ENCODE data around the gene P2RY11. TPM values are rescaled to one million over a fixed set of nuclear protein-coding genes. Genes with fewer than 3 reads are reported as not detected.

Gene P2RY11
- total and polyA plus RNA-seq, 2 of the 4 experiments (the other 2 are of a cell fraction): 0.54 to 4.5 TPM

DNA sequence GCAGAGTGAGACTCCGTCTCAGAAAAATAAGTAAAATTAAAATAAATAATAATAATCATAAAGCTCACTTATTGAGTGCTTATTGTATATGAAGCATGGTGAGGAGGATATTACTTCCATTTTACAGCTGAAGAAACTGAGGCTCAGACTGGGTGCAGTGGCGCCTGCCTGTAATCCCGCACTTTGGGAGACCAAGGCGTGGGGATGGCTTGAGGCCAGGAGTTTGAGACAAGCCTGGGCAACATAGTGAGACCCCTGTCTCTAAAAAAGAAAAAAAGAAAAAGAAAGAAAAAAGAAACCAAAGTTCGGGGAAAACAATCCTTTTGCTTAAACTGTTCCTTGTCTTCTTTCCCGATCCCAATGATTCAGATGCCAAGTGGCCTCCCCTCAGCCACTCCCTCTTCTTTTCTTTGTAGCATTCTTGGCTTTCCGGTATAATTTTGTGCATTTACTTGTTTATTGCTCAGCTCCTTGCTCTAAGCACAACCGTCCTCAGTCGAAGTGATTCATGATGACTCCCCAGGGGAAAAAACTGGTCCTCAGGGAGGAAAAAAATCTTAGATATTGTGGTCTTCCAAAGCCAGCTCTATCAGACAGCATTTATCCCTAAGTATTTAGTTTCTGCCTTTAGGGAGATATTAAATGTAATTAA is 9.2 kb downstream of the P2RY11 start:
- ChIA-PET CTCF (no interaction called here), POLR2A (ENCODE audit: unreplicated experiment) (no interaction called here)
- H4K20me1 ChIP-seq (ENCODE audit: insufficient read depth, low read length): peaks cover 6% of the 10 kb centered on the region; the same call in 1 of the 2 replicates
- DNase-seq: peak; percentile 92
- peak overlapping the region; percentile 69 for H3K9ac ChIP-seq (ENCODE audit: low read depth, low read length)
- peaks cover 11 to 35% of the 10 kb centered on the region in 2 experiments; a peak in 3 of 4 replicates for H3K79me1 ChIP-seq (ENCODE audit: low read depth in 1 of 2, low read length in 2 of 2)
- H4K91ac ChIP-seq (ENCODE audit: insufficient read depth, low read depth, low read length): peak overlapping the region; percentile 95
- no peaks in the 10 kb centered on the region for H3K27me3 ChIP-seq (ENCODE audit: control insufficient read depth, insufficient read depth, low read length)
- peak; percentile 55 for ATAC-seq (ENCODE audit: low read depth)
- WGBS, 2 experiments (ENCODE audit: extremely low coverage in 2 of 2, insufficient read length in 1 of 2): 70% methylated on average over 2 of the region's 9 CpGs; no CpG with 5 or more reads in 1 of the 2 experiments
- no peaks in the 10 kb centered on the region for H3K9me1 ChIP-seq (ENCODE audit: insufficient read depth, low read length)
- H2BK15ac ChIP-seq (ENCODE audit: low read depth, low read length): peak overlapping the region; percentile 74; the same call in 1 of the 3 replicates
- peak overlapping the region; percentile 92 for H2AK9ac ChIP-seq (replicated peaks; ENCODE audit: low read depth, low read length, poor library complexity)
- H3K4me1 ChIP-seq (ENCODE audit: control insufficient read depth, insufficient read depth, low read length): peaks cover 9% of the 10 kb centered on the region
- H3K36me3 ChIP-seq (ENCODE audit: control insufficient read depth, insufficient read depth, low read length): peaks cover 27% of the 10 kb centered on the region
- no TSS peak for BruUV-seq (replicated peaks)
- peak overlapping the region; percentile 90 for H4K5ac ChIP-seq (ENCODE audit: low read depth, low read length)
- H3K4me3 ChIP-seq (ENCODE audit: insufficient read depth, low read depth, low read length): no peak overlapping the region; the same call in 1 of the 2 replicates
- H3K4ac ChIP-seq (ENCODE audit: low read depth, low read length): peak overlapping the region; percentile 92
- no peak overlapping the region; the same call in 1 of the 2 replicates for H3K23ac ChIP-seq (ENCODE audit: low read depth, low read length)
- H2AK5ac ChIP-seq (ENCODE audit: low read depth, low read length): peak overlapping the region; percentile 79
- peak overlapping the region; percentile 83 for H2BK120ac ChIP-seq (ENCODE audit: low read depth, low read length)
- no peaks in the 10 kb centered on the region for H3K9me3 ChIP-seq (ENCODE audit: control insufficient read depth, insufficient read depth, low read length)
- peak overlapping the region; percentile 77 for H3K14ac ChIP-seq (replicated peaks; ENCODE audit: low read depth, low read length)
- peak overlapping the region in 1 of 2 experiments; percentile 92; a peak in 3 of 4 replicates for H4K8ac ChIP-seq (ENCODE audit: low read depth in 2 of 2, low read length in 2 of 2)
- dilution Hi-C loops (cut with HindIII; ENCODE audit: low sequenced_read_pairs, unreplicated experiment) (no loop called here), intact Hi-C loops (cut with micrococcal nuclease) (loop anchor here (2.0 kb wide), 1 partner anchor 130 kb away; no protein-coding TSS in a partner anchor), in situ Hi-C loops (cut with MboI; ENCODE audit: low sequenced_read_pairs) (no loop called here)
- H2BK20ac ChIP-seq (ENCODE audit: low read depth, low read length): peak overlapping the region; percentile 58
- H3K56ac ChIP-seq (ENCODE audit: extremely low read depth, insufficient read depth, low read length): peak overlapping the region; percentile 65; the same call in 1 of the 2 replicates
- H2BK5ac ChIP-seq (ENCODE audit: low read depth, low read length, poor library complexity, severe bottlenecking): peak overlapping the region; percentile 94
- H2AFZ ChIP-seq (replicated peaks; ENCODE audit: low read length, poor library complexity): peak overlapping the region; percentile 65
- TF ChIP-seq FOS (IDR thresholded peaks at IDR 0.05; ENCODE audit: low read depth, low read length): peak; percentile 67
- TF ChIP-seq, protein P1, sequence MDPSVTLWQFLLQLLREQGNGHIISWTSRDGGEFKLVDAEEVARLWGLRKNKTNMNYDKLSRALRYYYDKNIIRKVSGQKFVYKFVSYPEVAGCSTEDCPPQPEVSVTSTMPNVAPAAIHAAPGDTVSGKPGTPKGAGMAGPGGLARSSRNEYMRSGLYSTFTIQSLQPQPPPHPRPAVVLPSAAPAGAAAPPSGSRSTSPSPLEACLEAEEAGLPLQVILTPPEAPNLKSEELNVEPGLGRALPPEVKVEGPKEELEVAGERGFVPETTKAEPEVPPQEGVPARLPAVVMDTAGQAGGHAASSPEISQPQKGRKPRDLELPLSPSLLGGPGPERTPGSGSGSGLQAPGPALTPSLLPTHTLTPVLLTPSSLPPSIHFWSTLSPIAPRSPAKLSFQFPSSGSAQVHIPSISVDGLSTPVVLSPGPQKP (IDR thresholded peaks at IDR 0.05; ENCODE audit: borderline replicate concordance, low read depth, low read length): no peak
- TF ChIP-seq, protein P2, sequence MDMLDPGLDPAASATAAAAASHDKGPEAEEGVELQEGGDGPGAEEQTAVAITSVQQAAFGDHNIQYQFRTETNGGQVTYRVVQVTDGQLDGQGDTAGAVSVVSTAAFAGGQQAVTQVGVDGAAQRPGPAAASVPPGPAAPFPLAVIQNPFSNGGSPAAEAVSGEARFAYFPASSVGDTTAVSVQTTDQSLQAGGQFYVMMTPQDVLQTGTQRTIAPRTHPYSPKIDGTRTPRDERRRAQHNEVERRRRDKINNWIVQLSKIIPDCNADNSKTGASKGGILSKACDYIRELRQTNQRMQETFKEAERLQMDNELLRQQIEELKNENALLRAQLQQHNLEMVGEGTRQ (IDR thresholded peaks at IDR 0.05; ENCODE audit: low read depth, low read length): no peak
- H3K27ac ChIP-seq (ENCODE audit: insufficient read depth, low read length): peak overlapping the region; percentile 97
- H3K18ac ChIP-seq (ENCODE audit: low read depth, low read length): peak overlapping the region; percentile 48; the same call in 1 of the 2 replicates
- H3K4me2 ChIP-seq (ENCODE audit: low read depth, low read length): peak overlapping the region; percentile 24; the same call in 1 of the 2 replicates

Data from IMR-90 (cell line).